ENCODE measurements around the gene SMCO4. TPM values are rescaled to one million over a fixed set of nuclear protein-coding genes. Genes with fewer than 3 reads are reported as not detected.

Gene SMCO4
- total RNA-seq, 2 donors from 2014 or later, result 6.6 to 8.9 TPM

DNA sequence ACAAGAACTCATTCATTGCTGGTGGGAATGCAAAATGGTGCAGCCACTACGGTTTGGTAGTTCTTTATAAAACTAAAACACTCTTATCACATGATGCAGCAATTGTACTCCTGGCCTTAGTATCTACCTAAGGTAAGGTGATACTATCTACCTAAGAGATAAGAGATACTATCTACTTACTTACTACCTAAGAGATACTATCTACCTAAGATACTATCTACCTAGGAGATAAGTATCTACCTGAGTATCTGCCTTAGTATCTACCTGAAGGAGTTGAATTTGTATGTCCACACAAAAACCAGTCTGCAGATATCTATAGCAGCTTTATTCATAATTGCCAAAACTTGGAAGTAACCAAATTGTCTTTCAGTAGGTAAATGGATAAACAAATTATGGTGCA, 29.0 kb upstream of the SMCO4 start:
- DNase-seq (no peak), ATAC-seq (no peak)
- Mint-ChIP-seq H3K27ac (no peak overlapping the region), H3K36me3 (ENCODE audit: low read depth) (no peaks in the 10 kb centered on the region), H3K4me1 (no peaks in the 10 kb centered on the region), H3K4me3 (no peak overlapping the region), H3K27me3 (peaks cover 7% of the 10 kb centered on the region)
- H3K9me3 ChIP-seq (ENCODE audit: control insufficient read depth, low read length, poor library complexity, severe bottlenecking), result no peaks in the 10 kb centered on the region

DNA sequence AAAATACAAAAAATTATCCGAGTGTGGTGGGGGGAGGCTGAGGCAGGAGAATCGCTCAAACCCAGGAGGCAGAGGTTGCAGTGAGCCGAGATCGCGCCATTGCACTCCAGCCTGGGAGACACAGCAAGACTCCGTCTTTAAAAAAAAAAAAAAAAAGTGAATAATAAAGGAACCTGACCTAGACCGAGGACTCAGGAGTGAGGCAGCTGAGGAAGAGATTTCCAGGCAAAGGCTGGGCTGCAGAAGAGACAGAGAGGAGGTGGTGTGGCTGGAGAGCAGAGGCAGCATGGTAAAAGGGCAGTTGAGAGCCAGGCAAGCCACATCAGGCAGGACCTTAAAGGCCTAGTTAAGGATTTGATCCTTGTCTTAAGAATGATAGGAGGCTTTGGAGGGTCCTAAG, 28.4 kb upstream of the SMCO4 start:
- no peaks in the 10 kb centered on the region for H3K4me1 Mint-ChIP-seq
- ATAC-seq (no peak), DNase-seq (no peak)

GRCh38 chr11:93570759-93571413, 27.7 kb upstream of the SMCO4 start:
- Mint-ChIP-seq H3K4me3 (no peak overlapping the region), H3K27ac (no peak overlapping the region)
- no peak for DNase-seq

More for the DNA sequence above, 28.4 kb upstream of the SMCO4 start:
- Mint-ChIP-seq H3K27ac (no peak overlapping the region), H3K36me3 (ENCODE audit: low read depth) (no peaks in the 10 kb centered on the region), H3K27me3 (peaks cover 11% of the 10 kb centered on the region), H3K4me3 (no peak overlapping the region)
- no peaks in the 10 kb centered on the region for H3K9me3 ChIP-seq (ENCODE audit: control insufficient read depth, low read length, poor library complexity, severe bottlenecking)

DNA sequence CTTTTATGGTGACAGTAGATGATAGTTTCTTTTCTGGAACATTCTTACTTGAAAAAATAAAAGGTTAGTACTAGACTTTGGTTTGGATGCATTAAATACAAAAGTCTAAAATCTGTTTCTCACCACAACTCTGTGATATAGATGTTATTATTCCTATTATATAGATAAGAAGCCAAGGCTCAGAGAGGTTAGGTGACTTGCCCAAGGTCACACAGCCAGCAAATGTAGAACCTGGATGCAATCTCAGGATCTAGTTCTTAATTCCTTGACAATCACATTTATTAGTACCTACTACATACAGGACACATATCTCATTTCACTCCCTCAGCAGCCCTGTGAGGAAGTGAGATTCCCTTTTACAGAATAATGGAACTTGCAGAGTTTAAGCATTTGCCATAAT, 26.3 kb upstream of the SMCO4 start:
- no peak for ATAC-seq
- H3K27ac Mint-ChIP-seq, result no peak overlapping the region
- H3K27me3 Mint-ChIP-seq, result peaks cover 16% of the 10 kb centered on the region
- no peak overlapping the region for H3K4me3 Mint-ChIP-seq
- DNase-seq, result no peak
- no peaks in the 10 kb centered on the region for H3K9me3 ChIP-seq (ENCODE audit: control insufficient read depth, low read length, poor library complexity, severe bottlenecking)
- no peaks in the 10 kb centered on the region for H3K4me1 Mint-ChIP-seq
- H3K36me3 Mint-ChIP-seq (ENCODE audit: low read depth), result no peaks in the 10 kb centered on the region

More at GRCh38 chr11:93570759-93571413, 27.7 kb upstream of the SMCO4 start:
- Mint-ChIP-seq H3K36me3 (ENCODE audit: low read depth) (no peaks in the 10 kb centered on the region), H3K27me3 (peaks cover 8% of the 10 kb centered on the region), H3K4me1 (no peaks in the 10 kb centered on the region)
- no peak for ATAC-seq
- no peaks in the 10 kb centered on the region for H3K9me3 ChIP-seq (ENCODE audit: control insufficient read depth, low read length, poor library complexity, severe bottlenecking)

DNA sequence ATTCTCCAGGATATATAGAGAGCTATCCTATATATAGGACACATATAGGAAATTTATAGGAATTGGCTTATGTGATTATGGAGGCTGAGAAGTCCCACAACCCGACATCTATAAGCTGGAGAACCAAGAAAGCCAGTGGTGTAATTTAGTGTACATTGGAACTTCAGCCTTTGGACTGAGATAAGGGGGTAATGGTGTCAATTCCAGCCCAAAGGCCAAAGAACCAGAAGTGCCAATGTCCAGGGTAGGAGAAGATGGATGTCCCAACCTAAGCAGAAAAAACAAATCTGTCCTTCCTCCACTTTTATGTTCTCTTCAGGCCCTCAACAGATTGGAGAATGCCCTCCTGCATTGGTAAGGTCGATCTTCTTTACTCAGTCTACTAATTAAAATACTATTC, 25.5 kb upstream of the SMCO4 start:
- Mint-ChIP-seq H3K27ac (no peak overlapping the region), H3K36me3 (ENCODE audit: low read depth) (no peaks in the 10 kb centered on the region), H3K27me3 (peaks cover 16% of the 10 kb centered on the region), H3K4me1 (no peaks in the 10 kb centered on the region), H3K4me3 (no peak overlapping the region)
- DNase-seq (no peak), ATAC-seq (no peak)
- H3K9me3 ChIP-seq (ENCODE audit: control insufficient read depth, low read length, poor library complexity, severe bottlenecking), result no peaks in the 10 kb centered on the region

GRCh38 chr11:93567401-93567895, 24.3 kb upstream of the SMCO4 start:
- Mint-ChIP-seq H3K36me3 (ENCODE audit: low read depth) (no peaks in the 10 kb centered on the region), H3K27me3 (peaks cover 16% of the 10 kb centered on the region), H3K4me1 (peaks cover 2% of the 10 kb centered on the region), H3K4me3 (no peak overlapping the region), H3K27ac (no peak overlapping the region)
- DNase-seq (no peak), ATAC-seq (no peak)
- no peaks in the 10 kb centered on the region for H3K9me3 ChIP-seq (ENCODE audit: control insufficient read depth, low read length, poor library complexity, severe bottlenecking)

DNA sequence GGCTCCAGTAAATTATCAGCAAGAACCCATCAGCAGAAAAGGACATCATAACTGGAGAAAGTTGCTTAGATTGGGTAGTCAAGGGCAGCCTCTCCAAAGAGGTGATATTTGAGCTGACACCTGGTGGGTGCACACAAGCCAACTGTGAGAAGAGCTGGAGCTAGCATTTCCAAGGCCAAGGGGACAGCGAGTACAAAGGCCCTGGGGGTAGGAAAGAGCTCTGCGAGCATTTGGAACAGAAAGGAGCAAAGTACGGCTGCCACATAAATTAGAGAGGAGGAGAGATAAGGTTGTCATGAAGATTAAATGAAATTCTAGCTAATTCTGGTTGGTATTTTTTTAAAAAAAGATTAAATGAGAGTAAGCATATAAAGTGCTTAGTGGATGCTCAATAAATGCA, 21.7 kb upstream of the SMCO4 start:
- ATAC-seq (no peak), DNase-seq (no peak)
- no peak overlapping the region for H3K27ac Mint-ChIP-seq
- H3K4me1 Mint-ChIP-seq, result peaks cover 4% of the 10 kb centered on the region
- H3K4me3 Mint-ChIP-seq, result peak overlapping the region; percentile 31
- no peaks in the 10 kb centered on the region for H3K36me3 Mint-ChIP-seq (ENCODE audit: low read depth)
- H3K9me3 ChIP-seq (ENCODE audit: control insufficient read depth, low read length, poor library complexity, severe bottlenecking), result no peaks in the 10 kb centered on the region
- peaks cover 16% of the 10 kb centered on the region for H3K27me3 Mint-ChIP-seq

- Mint-ChIP-seq H3K4me3 (no peak overlapping the region), H3K27me3 (peaks cover 16% of the 10 kb centered on the region), H3K4me1 (peaks cover 9% of the 10 kb centered on the region), H3K27ac (no peak overlapping the region), H3K36me3 (ENCODE audit: low read depth) (no peaks in the 10 kb centered on the region)
- DNase-seq (no peak), ATAC-seq (no peak)
- no peaks in the 10 kb centered on the region for H3K9me3 ChIP-seq (ENCODE audit: control insufficient read depth, low read length, poor library complexity, severe bottlenecking)
Measured at GRCh38 chr11:93563857-93564256, 20.7 kb upstream of the SMCO4 start.

GRCh38 chr11:93560199-93560932, 17.2 kb upstream of the SMCO4 start:
- DNase-seq (no peak), ATAC-seq (no peak)
- H3K4me3 Mint-ChIP-seq, result peak overlapping the region; percentile 36
- H3K27ac Mint-ChIP-seq, result no peak overlapping the region
- H3K9me3 ChIP-seq (ENCODE audit: control insufficient read depth, low read length, poor library complexity, severe bottlenecking), result no peaks in the 10 kb centered on the region
- H3K36me3 Mint-ChIP-seq (ENCODE audit: low read depth), result peaks cover 2% of the 10 kb centered on the region
- H3K27me3 Mint-ChIP-seq, result peaks cover 21% of the 10 kb centered on the region
- H3K4me1 Mint-ChIP-seq, result peaks cover 9% of the 10 kb centered on the region

GRCh38 chr11:93559681-93560080, 16.5 kb upstream of the SMCO4 start:
- H3K36me3 Mint-ChIP-seq (ENCODE audit: low read depth), result peaks cover 2% of the 10 kb centered on the region
- DNase-seq (no peak), ATAC-seq (no peak)
- peak overlapping the region; percentile 37 for H3K4me3 Mint-ChIP-seq
- peaks cover 9% of the 10 kb centered on the region for H3K4me1 Mint-ChIP-seq
- no peak overlapping the region for H3K27ac Mint-ChIP-seq
- H3K27me3 Mint-ChIP-seq, result peaks cover 21% of the 10 kb centered on the region
- no peaks in the 10 kb centered on the region for H3K9me3 ChIP-seq (ENCODE audit: control insufficient read depth, low read length, poor library complexity, severe bottlenecking)

GRCh38 chr11:93552874-93553273, 9.7 kb upstream of the SMCO4 start:
- ATAC-seq (no peak), DNase-seq (no peak)
- H3K9me3 ChIP-seq (ENCODE audit: control insufficient read depth, low read length, poor library complexity, severe bottlenecking), result no peaks in the 10 kb centered on the region
- peaks cover 54% of the 10 kb centered on the region for H3K27me3 Mint-ChIP-seq
- no peak overlapping the region for H3K27ac Mint-ChIP-seq
- H3K4me1 Mint-ChIP-seq, result peaks cover 4% of the 10 kb centered on the region
- no peak overlapping the region for H3K4me3 Mint-ChIP-seq
- H3K36me3 Mint-ChIP-seq (ENCODE audit: low read depth), result peaks cover 4% of the 10 kb centered on the region

GRCh38 chr11:93549976-93550375, 6.8 kb upstream of the SMCO4 start:
- ATAC-seq (no peak), DNase-seq (no peak)
- no peaks in the 10 kb centered on the region for H3K9me3 ChIP-seq (ENCODE audit: control insufficient read depth, low read length, poor library complexity, severe bottlenecking)
- peaks cover 2% of the 10 kb centered on the region for H3K36me3 Mint-ChIP-seq (ENCODE audit: low read depth)
- H3K27ac Mint-ChIP-seq, result no peak overlapping the region
- peaks cover 4% of the 10 kb centered on the region for H3K4me1 Mint-ChIP-seq
- peaks cover 51% of the 10 kb centered on the region for H3K27me3 Mint-ChIP-seq
- no peak overlapping the region for H3K4me3 Mint-ChIP-seq

- H3K9me3 ChIP-seq (ENCODE audit: control insufficient read depth, low read length, poor library complexity, severe bottlenecking), result no peaks in the 10 kb centered on the region
- Mint-ChIP-seq H3K4me1 (peaks cover 4% of the 10 kb centered on the region), H3K4me3 (no peak overlapping the region), H3K27me3 (peaks cover 46% of the 10 kb centered on the region), H3K36me3 (ENCODE audit: low read depth) (peaks cover 1% of the 10 kb centered on the region), H3K27ac (no peak overlapping the region)
- ATAC-seq (no peak), DNase-seq (no peak)
Measured at GRCh38 chr11:93548679-93549319, 5.6 kb upstream of the SMCO4 start.
